HUES64 (cell line): Measurements from ENCODE around the gene MLEC.

ENCODE experiments used
- H3K27ac ChIP-seq: 2 replicates; pipeline ENCODE4 v1.7.0; 2013; ENCODE audit warnings: low read depth, low read length, inconsistent platforms
- H3K27me3 ChIP-seq: 2 replicates; pipeline ENCODE4 v1.6.1; 2013; ENCODE audit warnings: mild to moderate bottlenecking, low read length; ENCODE audit not compliant: insufficient read depth
- H3K36me3 ChIP-seq: 2 replicates; pipeline ENCODE4 v1.6.1; 2013; ENCODE audit warnings: mild to moderate bottlenecking, low read length; ENCODE audit not compliant: insufficient read depth
- H3K4me1 ChIP-seq: 2 replicates; pipeline ENCODE4 v1.6.1; 2013; ENCODE audit warnings: mild to moderate bottlenecking, low read length, moderate library complexity; ENCODE audit not compliant: insufficient read depth
- H3K4me3 ChIP-seq: 2 replicates; pipeline ENCODE4 v1.5.1; 2013; ENCODE audit warnings: mild to moderate bottlenecking, low read length, moderate library complexity
- H3K9ac ChIP-seq: 2 replicates; pipeline ENCODE4 v1.6.1; 2013; ENCODE audit warnings: mild to moderate bottlenecking, low read depth, low read length
- H3K9me3 ChIP-seq: 2 replicates; pipeline ENCODE4 v1.6.1; 2013; ENCODE audit warnings: low read depth, low read length; ENCODE audit not compliant: insufficient read depth
- WGBS: fragments of 150-250, 120-280 bp; methylation state at CpG from one replicate; pipeline ENCODE4 v1.1.7; 2013; ENCODE audit warnings: missing lambda C conversion rate; 5-methylcytosine and 5-hydroxymethylcytosine counted together

The MLEC gene

DNA sequence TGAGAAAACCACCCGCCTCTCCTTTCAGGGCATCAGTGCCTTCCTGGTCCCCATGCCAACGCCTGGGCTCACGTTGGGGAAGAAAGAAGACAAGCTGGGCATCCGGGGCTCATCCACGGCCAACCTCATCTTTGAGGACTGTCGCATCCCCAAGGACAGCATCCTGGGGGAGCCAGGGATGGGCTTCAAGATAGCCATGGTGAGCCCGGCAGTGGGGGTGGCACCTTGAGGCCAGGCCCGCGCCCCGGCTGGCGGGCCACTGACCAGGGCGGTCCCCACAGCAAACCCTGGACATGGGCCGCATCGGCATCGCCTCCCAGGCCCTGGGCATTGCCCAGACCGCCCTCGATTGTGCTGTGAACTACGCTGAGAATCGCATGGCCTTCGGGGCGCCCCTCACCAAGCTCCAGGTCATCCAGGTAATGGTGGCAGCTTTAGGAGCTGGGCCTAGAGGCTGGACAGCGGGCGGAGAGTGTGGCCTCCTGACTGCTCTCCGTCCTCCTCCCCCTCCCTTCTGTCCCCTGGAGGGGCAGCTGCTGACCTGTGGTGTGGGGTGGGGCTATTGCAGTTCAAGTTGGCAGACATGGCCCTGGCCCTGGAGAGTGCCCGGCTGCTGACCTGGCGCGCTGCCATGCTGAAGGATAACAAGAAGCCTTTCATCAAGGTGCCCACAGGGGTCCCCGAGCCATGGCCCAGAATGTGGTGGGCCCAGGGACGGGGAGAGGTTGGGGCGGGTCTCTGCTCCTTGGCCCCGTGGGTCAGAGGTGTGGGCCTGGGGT is 51.5 kb downstream of the MLEC start:
- Histone ChIP-seq H3K36me3 (no peaks in the 10 kb centered on the region), H3K4me1 (no peaks in the 10 kb centered on the region), H3K9ac (no peak overlapping the region), H3K27me3 (no peaks in the 10 kb centered on the region), H3K4me3 (no peak overlapping the region), H3K27ac (no peak overlapping the region), H3K9me3 (no peaks in the 10 kb centered on the region)
- 88% methylated on average over 30 of the region's 31 CpGs for WGBS

DNA sequence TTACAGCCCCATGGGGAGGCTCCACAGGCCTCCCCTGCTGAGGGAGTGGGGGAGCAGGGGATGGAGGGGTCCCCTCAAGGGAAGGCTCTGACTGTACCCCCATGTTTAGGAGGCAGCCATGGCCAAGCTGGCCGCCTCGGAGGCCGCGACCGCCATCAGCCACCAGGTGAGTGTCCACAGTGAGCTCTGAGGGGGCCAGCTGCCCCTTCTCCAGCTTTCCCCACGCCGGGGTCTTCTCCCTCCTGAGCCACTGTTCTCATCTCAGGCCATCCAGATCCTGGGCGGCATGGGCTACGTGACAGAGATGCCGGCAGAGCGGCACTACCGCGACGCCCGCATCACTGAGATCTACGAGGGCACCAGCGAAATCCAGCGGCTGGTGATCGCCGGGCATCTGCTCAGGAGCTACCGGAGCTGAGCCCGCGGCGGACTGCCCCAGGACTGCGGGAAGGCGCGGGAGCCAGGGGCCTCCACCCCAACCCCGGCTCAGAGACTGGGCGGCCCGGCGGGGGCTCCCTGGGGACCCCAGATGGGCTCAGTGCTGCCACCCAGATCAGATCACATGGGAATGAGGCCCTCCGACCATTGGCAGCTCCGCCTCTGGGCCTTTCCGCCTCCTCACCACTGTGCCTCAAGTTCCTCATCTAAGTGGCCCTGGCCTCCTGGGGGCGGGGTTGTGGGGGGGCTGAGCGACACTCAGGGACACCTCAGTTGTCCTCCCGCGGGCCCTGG is 52.2 kb downstream of the MLEC start:
- H3K27me3 ChIP-seq = no peaks in the 10 kb centered on the region
- WGBS = 95% methylated on average over 38 of the region's 38 CpGs
- no peaks in the 10 kb centered on the region for H3K4me1 ChIP-seq
- H3K4me3 ChIP-seq = no peak overlapping the region
- no peak overlapping the region for H3K9ac ChIP-seq
- H3K9me3 ChIP-seq = no peaks in the 10 kb centered on the region
- H3K27ac ChIP-seq = no peak overlapping the region
- H3K36me3 ChIP-seq = no peaks in the 10 kb centered on the region

- no peak overlapping the region for H3K27ac ChIP-seq
- H3K27me3 ChIP-seq = no peaks in the 10 kb centered on the region
- H3K9me3 ChIP-seq = no peaks in the 10 kb centered on the region
- WGBS = 90% methylated on average over 16 of the region's 16 CpGs
- H3K4me3 ChIP-seq = no peak overlapping the region
- no peaks in the 10 kb centered on the region for H3K4me1 ChIP-seq
- H3K9ac ChIP-seq = no peak overlapping the region
- H3K36me3 ChIP-seq = no peaks in the 10 kb centered on the region
Measured at GRCh38 chr12:120739821-120740613, 53.1 kb downstream of the MLEC start.

GRCh38 chr12:120740871-120741270 is 53.9 kb downstream of the MLEC start:
- Histone ChIP-seq H3K9me3 (no peaks in the 10 kb centered on the region), H3K4me3 (no peak overlapping the region), H3K27me3 (no peaks in the 10 kb centered on the region), H3K36me3 (no peaks in the 10 kb centered on the region), H3K4me1 (no peaks in the 10 kb centered on the region), H3K27ac (no peak overlapping the region), H3K9ac (no peak overlapping the region)
- WGBS = 95% methylated on average over 15 of the region's 15 CpGs

DNA sequence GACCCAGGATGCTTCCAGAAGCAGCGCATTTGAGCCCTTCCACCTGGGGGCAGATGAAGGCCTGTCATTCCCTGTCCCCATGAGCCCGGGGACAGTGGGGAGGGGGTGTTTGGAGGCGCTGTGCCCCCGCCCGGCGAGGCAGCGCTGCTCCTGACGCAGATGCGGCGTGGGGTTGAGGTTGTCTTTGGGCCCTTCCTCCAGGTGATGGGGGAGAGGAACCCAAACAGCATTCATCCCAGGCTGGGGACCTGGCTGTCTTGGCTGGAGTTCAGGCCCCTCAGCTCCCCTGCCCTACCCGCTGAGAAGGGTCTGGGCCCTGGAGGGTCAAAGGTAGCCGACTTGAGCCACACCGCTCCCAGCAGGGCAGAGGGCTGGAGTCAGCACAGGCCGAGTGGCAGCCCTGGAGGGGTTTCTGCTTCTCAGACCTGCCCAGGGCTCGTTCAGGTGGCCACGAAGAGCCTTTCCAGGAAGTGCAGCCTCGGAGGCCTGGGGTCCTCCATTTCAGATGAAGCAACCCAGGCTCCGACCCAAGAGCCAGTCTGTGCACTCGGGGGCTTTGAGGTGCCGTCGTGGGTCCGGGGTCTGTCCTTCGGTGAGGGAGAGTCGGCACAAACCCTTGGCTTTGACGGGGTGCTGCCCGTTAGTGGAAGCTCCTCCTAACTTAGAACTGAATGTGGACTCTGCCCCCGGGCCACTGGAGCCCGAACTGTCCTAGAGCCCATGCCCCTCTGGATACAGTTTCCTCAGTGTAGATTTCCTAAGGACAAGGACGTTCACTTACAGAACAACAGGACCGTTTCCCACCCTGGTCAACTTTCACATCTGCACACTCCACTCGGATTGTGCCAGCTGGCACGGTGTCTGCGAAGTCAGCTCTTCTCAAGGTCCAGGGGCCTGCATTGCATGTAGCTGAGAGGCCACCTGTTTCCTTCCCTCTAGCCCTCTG is 54.8 kb downstream of the MLEC start:
- no peak overlapping the region for H3K4me3 ChIP-seq
- no peaks in the 10 kb centered on the region for H3K27me3 ChIP-seq
- no peak overlapping the region for H3K27ac ChIP-seq
- H3K9me3 ChIP-seq = no peaks in the 10 kb centered on the region
- no peaks in the 10 kb centered on the region for H3K4me1 ChIP-seq
- no peaks in the 10 kb centered on the region for H3K36me3 ChIP-seq
- 93% methylated on average over 33 of the region's 33 CpGs for WGBS
- H3K9ac ChIP-seq = no peak overlapping the region

DNA sequence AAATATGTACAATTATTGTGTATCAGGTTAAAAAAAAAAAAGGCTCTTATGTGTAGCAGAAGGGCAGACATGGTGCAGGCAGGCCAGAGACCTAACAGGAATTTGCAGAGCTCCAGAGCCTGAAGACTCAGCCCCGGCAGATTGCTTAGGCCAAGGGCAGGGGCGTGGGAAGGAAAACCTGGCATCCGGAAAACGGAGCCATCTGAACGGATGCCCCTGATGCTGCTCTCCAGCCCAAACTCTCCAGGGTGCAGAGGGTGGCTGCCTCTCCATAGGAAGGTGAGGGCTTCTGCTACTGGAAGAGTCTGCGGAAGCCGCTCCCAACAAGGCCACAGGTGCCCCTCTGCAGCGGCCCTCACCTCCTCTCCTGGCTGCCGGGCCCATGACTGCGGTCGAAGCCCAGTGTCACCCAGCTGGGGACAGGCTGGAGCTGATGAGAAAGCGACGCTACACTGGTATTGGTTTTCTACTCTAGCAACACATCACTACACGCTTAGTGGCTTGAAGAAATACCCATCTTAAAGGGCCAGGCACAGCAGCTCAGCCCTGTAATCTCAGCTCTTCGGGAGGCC is 58.1 kb downstream of the MLEC start:
- Histone ChIP-seq H3K9me3 (no peaks in the 10 kb centered on the region), H3K4me3 (no peak overlapping the region), H3K4me1 (no peaks in the 10 kb centered on the region), H3K27ac (no peak overlapping the region), H3K9ac (no peak overlapping the region), H3K27me3 (no peaks in the 10 kb centered on the region), H3K36me3 (no peaks in the 10 kb centered on the region)
- 91% methylated on average over 15 of the region's 15 CpGs for WGBS

DNA sequence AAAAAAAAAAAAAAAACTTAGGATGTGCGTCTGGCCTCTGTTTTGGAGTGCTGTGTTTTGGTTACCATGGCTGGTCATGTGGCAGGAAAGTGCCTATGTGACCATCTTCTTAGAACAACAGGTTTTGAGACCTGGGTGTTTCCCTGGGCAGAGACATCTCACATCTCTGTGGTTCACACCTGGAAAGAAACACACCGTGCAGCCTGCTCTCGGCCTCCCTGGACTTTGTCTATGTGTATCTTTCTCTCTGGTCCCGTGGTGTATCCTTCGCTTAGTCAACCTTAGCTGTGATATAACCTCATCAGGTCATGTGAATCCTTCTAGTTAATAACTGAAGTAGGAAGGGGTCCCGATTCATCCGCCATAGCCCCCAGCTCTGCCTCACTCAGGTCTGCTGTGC is 61.3 kb downstream of the MLEC start:
- H3K4me1 ChIP-seq = no peaks in the 10 kb centered on the region
- no peak overlapping the region for H3K9ac ChIP-seq
- 96% methylated on average over 7 of the region's 7 CpGs for WGBS
- H3K9me3 ChIP-seq = no peaks in the 10 kb centered on the region
- H3K27me3 ChIP-seq = no peaks in the 10 kb centered on the region
- H3K36me3 ChIP-seq = no peaks in the 10 kb centered on the region
- H3K27ac ChIP-seq = no peak overlapping the region
- H3K4me3 ChIP-seq = no peak overlapping the region

- H3K27ac ChIP-seq = no peak overlapping the region
- H3K9me3 ChIP-seq = no peaks in the 10 kb centered on the region
- WGBS = 88% methylated on average over 5 of the region's 5 CpGs
- H3K4me1 ChIP-seq = no peaks in the 10 kb centered on the region
- no peaks in the 10 kb centered on the region for H3K27me3 ChIP-seq
- H3K9ac ChIP-seq = no peak overlapping the region
- H3K4me3 ChIP-seq = no peak overlapping the region
- no peaks in the 10 kb centered on the region for H3K36me3 ChIP-seq
Measured at GRCh38 chr12:120749256-120749655, 62.3 kb downstream of the MLEC start.

DNA sequence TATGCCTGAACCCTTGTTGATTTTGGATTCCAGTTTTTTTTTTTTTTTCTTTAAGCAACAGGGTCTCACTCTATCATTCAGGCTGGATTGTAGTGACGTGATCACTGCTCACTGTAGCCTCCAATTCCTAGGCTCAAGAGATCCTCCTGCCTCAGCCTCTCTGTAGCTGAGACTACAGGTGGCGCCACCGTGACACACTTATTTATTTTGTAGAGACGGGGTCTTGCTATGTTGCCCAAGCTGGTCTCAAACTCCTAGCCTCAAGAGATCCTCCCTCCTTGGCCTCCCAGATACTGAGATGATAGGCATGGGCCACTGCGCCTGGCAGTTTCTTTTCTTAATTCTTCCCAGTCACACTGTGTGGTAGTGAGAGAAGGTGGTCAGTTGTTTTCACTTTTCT is 63.9 kb downstream of the MLEC start:
- Histone ChIP-seq H3K4me3 (no peak overlapping the region), H3K9me3 (no peaks in the 10 kb centered on the region), H3K9ac (no peak overlapping the region), H3K4me1 (no peaks in the 10 kb centered on the region), H3K27ac (no peak overlapping the region), H3K27me3 (no peaks in the 10 kb centered on the region), H3K36me3 (no peaks in the 10 kb centered on the region)
- 95% methylated on average over 4 of the region's 5 CpGs for WGBS

DNA sequence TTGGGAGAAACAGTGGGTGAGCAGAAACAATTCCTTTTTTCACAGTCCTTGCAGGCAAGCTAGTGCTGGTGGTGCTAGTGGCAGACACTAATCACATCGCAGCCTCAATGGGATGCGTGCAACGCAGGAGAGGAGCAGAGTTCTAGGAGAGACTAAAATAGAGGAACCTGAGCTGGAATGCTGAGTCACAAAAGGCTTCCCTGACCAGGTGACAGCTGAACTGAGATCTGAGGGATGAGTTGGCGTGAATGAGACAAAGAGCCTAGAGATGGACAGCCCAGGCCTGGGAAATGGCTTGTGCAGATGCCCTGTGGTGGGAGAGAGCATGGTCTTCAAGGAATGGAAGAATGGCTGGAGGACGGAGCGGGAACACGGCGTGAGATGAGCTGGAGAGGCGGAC is 64.4 kb downstream of the MLEC start:
- Histone ChIP-seq H3K27ac (no peak overlapping the region), H3K9me3 (no peaks in the 10 kb centered on the region), H3K4me1 (no peaks in the 10 kb centered on the region), H3K4me3 (no peak overlapping the region), H3K27me3 (no peaks in the 10 kb centered on the region), H3K36me3 (no peaks in the 10 kb centered on the region), H3K9ac (no peak overlapping the region)
- WGBS = 95% methylated on average over 9 of the region's 9 CpGs
